Right lobe of liver (tissue), 4 donors: ENCODE data around the gene HTD2.

Experiments
- CTCF ChIP-seq, 4 donors: fragments of 200-600 bp in 3 of 4; fragments of 450-650 bp in 1 of 4; IDR thresholded peaks; one replicate each; pipeline versions ENCODE4 v1.5.1 to v1.8.0; 2016 to 2022; ENCODE audit warnings: antibody characterized with exemption in 4 of 4, mild to moderate bottlenecking in 2 of 4
- POLR2A ChIP-seq: fragments of 450-650 bp; IDR thresholded peaks from one replicate; pipeline ENCODE4 v1.6.1; 2017; ENCODE audit warnings: antibody characterized with exemption, mild to moderate bottlenecking
- donor health status: DM: no; HTN: no; CAD: no.
- donor health status: DM: no; HTN: no; CAD: no.
- donor health status: DM: no; HTN: yes; CAD: no.

GRCh38 chr3:58322793-58323192, 16.5 kb downstream of the HTD2 start:
- TF ChIP-seq POLR2A, result no peak
- TF ChIP-seq CTCF (IDR thresholded peaks at IDR 0.05), result no peak
